Suprapubic skin (tissue), 3 donors: Measurements from ENCODE around the gene LCMT2.

Source experiments
- POLR2A ChIP-seq, 2 donors: fragments of 450-650 bp; IDR thresholded peaks; one replicate each; pipeline ENCODE4 v1.6.1; 2017; ENCODE audit warnings: antibody characterized with exemption in 2 of 2, mild to moderate bottlenecking in 2 of 2, moderate library complexity in 2 of 2
- TF ChIP-seq, protein P1 (sequence below), 2 donors: fragments of 200-600 bp in 1 of 2; fragments of 450-650 bp in 1 of 2; sonication (generic) in 1 of 2; IDR thresholded peaks; one replicate each; pipeline ENCODE4 v1.5.1; 2016 to 2019; ENCODE audit warnings: antibody characterized with exemption in 2 of 2, mild to moderate bottlenecking in 1 of 2, moderate library complexity in 1 of 2

DNA sequence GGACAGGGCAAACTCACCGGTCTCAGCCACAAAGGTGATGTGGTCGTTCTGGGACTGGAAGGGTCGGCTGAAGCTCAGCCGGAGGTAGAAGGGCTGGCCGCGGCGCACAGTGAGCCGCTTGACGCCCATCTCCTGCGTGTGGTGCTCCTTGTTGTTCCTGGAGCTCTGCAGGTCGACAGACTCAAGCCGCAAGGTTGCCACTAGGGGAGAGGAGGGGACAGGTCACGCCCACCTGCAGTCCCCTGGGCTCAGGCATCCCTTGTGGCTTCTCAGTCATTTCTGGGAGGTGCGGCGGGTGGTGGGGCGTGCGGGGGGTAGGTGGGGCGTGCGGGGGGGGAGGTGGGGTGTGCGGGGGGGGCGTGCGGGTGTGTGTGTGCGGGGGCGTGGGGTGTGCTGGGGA lies 36.9 kb downstream of the LCMT2 start:
- TF ChIP-seq, protein P1, sequence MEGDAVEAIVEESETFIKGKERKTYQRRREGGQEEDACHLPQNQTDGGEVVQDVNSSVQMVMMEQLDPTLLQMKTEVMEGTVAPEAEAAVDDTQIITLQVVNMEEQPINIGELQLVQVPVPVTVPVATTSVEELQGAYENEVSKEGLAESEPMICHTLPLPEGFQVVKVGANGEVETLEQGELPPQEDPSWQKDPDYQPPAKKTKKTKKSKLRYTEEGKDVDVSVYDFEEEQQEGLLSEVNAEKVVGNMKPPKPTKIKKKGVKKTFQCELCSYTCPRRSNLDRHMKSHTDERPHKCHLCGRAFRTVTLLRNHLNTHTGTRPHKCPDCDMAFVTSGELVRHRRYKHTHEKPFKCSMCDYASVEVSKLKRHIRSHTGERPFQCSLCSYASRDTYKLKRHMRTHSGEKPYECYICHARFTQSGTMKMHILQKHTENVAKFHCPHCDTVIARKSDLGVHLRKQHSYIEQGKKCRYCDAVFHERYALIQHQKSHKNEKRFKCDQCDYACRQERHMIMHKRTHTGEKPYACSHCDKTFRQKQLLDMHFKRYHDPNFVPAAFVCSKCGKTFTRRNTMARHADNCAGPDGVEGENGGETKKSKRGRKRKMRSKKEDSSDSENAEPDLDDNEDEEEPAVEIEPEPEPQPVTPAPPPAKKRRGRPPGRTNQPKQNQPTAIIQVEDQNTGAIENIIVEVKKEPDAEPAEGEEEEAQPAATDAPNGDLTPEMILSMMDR (IDR thresholded peaks at IDR 0.05): no peak
- no peak for TF ChIP-seq POLR2A (IDR thresholded peaks at IDR 0.05)
